H1 (cell line): Measurements from ENCODE around the gene ADAMTS3. TPM values are rescaled to one million over a fixed set of nuclear protein-coding genes. Genes with fewer than 3 reads are reported as not detected.

ENCODE experiments used
- CTCF ChIA-PET: fragments of 300-600 bp; sonication (Branson Sonifier 250); formaldehyde crosslinking; loops from one replicate; lab custom pipeline; 2021; ENCODE audit not compliant: partially characterized antibody; lab: Charles Lee
- POLR2A ChIA-PET: fragments of 300-600 bp; sonication (Branson Sonifier 250); formaldehyde crosslinking; loops from one replicate; lab custom pipeline; 2021; ENCODE audit warnings: inconsistent platforms; ENCODE audit not compliant: partially characterized antibody; lab: Charles Lee
- DNase-seq, 2 experiments: peaks; one replicate each; pipeline versions ENCODE4 v3.0.0 to v3.0.0-alpha.2; 2010 to 2022; ENCODE audit warnings: low spot score in 2 of 2, low read depth in 1 of 2, mixed read lengths in 1 of 2
- FAIRE-seq: peaks from 2 replicates; lab custom pipeline; 2011; peaks lifted over from hg19 to GRCh38; lab: Jason Lieb, UNC
- H2AFZ ChIP-seq: 2 replicates; pipeline ENCODE4 v1.8.1; 2012; ENCODE audit warnings: low read length, inconsistent platforms
- H2AK5ac ChIP-seq: 2 replicates; pipeline ENCODE4 v1.6.1; 2013; ENCODE audit warnings: low read depth, low read length
- H2BK120ac ChIP-seq: replicated peaks from 2 replicates; pipeline ENCODE3; 2013; ENCODE audit warnings: low read depth, low read length, inconsistent platforms
- H2BK12ac ChIP-seq: 2 replicates; pipeline ENCODE4 v1.6.1; 2013; ENCODE audit warnings: low read depth, low read length
- H2BK15ac ChIP-seq: 2 replicates; pipeline ENCODE4 v1.6.1; 2013; ENCODE audit warnings: low read length
- H2BK20ac ChIP-seq: 2 replicates; pipeline ENCODE4 v1.6.1; 2013; ENCODE audit warnings: low read length
- H2BK5ac ChIP-seq: 2 replicates; pipeline ENCODE4 v1.6.1; 2013; ENCODE audit warnings: low read depth, low read length
- H3K14ac ChIP-seq: 2 replicates; pipeline ENCODE4 v1.6.1; 2013; ENCODE audit warnings: inconsistent platforms; ENCODE audit not compliant: insufficient read length
- H3K18ac ChIP-seq: 2 replicates; pipeline ENCODE4 v1.6.1; 2013; ENCODE audit warnings: low read length; ENCODE audit errors: extremely low read depth
- H3K23ac ChIP-seq: 2 replicates; pipeline ENCODE4 v1.6.1; 2013; ENCODE audit warnings: inconsistent platforms; ENCODE audit not compliant: insufficient read length
- H3K23me2 ChIP-seq: 2 replicates; pipeline ENCODE4 v1.6.1; 2013; ENCODE audit warnings: low read depth, low read length
- H3K27ac ChIP-seq: 2 replicates; pipeline ENCODE4 v1.6.1; 2011; ENCODE audit warnings: low read depth, low read length, inconsistent platforms
- H3K27me3 ChIP-seq, 4 experiments: replicated peaks in 1 of 4; 1 replicate in 1 of 4; 2 replicates in 3 of 4; pipeline versions ENCODE4 v1.6.1 to v1.8.1; 2011 to 2013; ENCODE audit warnings: low read length in 3 of 4, mild to moderate bottlenecking in 3 of 4, inconsistent platforms in 2 of 4, mixed read lengths in 2 of 4, moderate library complexity in 1 of 4; ENCODE audit not compliant: control insufficient read depth in 3 of 4, insufficient read depth in 3 of 4; ENCODE audit errors: extremely low read depth in 1 of 4
- H3K36me3 ChIP-seq, 4 experiments: 2 replicates each; pipeline versions ENCODE4 v1.6.1 to v1.8.1; 2011 to 2013; ENCODE audit warnings: mild to moderate bottlenecking in 4 of 4, low read length in 3 of 4, moderate library complexity in 2 of 4, control low read depth in 1 of 4, inconsistent platforms in 1 of 4; ENCODE audit not compliant: insufficient read depth in 4 of 4, control insufficient read depth in 2 of 4
- H3K4ac ChIP-seq: replicated peaks from 2 replicates; pipeline ENCODE3; 2013; ENCODE audit warnings: low read length, low read depth, mixed read lengths, inconsistent platforms; ENCODE audit not compliant: insufficient read length
- H3K4me1 ChIP-seq, 4 experiments: replicated peaks in 1 of 4; 1 replicate in 1 of 4; 2 replicates in 3 of 4; pipeline versions ENCODE4 v1.6.1 to v1.8.1; 2011 to 2013; ENCODE audit warnings: low read length in 3 of 4, inconsistent platforms in 2 of 4, mixed read lengths in 1 of 4; ENCODE audit not compliant: insufficient read depth in 4 of 4, control insufficient read depth in 3 of 4
- H3K4me2 ChIP-seq, 2 experiments: 2 replicates each; pipeline versions ENCODE4 v1.6.1 to v1.8.1; 2011 to 2013; ENCODE audit warnings: low read depth in 2 of 2, low read length in 2 of 2, control low read depth in 1 of 2, inconsistent platforms in 1 of 2, mild to moderate bottlenecking in 1 of 2; ENCODE audit not compliant: insufficient read depth in 1 of 2
- H3K4me3 ChIP-seq, 4 experiments: fragments of 200-600, 300-600 bp in 1 of 4; sonication (generic), shearing (Covaris generic), sonication (Bioruptor Twin) in 1 of 4; 2 replicates each; pipeline versions ENCODE4 v1.5.1 to v1.8.1; 2011 to 2016; ENCODE audit warnings: low read length in 4 of 4, low read depth in 3 of 4, control low read depth in 2 of 4, inconsistent platforms in 2 of 4, mild to moderate bottlenecking in 2 of 4, mixed read lengths in 1 of 4, moderate library complexity in 1 of 4; ENCODE audit not compliant: insufficient read depth in 2 of 4; ENCODE audit errors: extremely low read depth in 1 of 4
- H3K56ac ChIP-seq: replicated peaks from 2 replicates; pipeline ENCODE3; 2013; ENCODE audit warnings: low read depth, mild to moderate bottlenecking, mixed read lengths, low read length, inconsistent platforms; ENCODE audit not compliant: insufficient read length
- H3K79me1 ChIP-seq: 2 replicates; pipeline ENCODE4 v1.6.1; 2013; ENCODE audit warnings: low read depth, low read length, control low read depth
- H3K79me2 ChIP-seq, 2 experiments: 2 replicates each; pipeline versions ENCODE4 v1.6.1 to v1.8.1; 2012 to 2013; ENCODE audit warnings: low read length in 2 of 2, mild to moderate bottlenecking in 2 of 2, inconsistent platforms in 1 of 2; ENCODE audit not compliant: insufficient read depth in 2 of 2, control insufficient read depth in 1 of 2
- H3K9ac ChIP-seq, 4 experiments: replicated peaks in 1 of 4; 1 replicate in 1 of 4; 2 replicates in 3 of 4; pipeline versions ENCODE4 v1.6.1 to v1.8.1; 2011 to 2013; ENCODE audit warnings: low read depth in 3 of 4, low read length in 3 of 4, control low read depth in 2 of 4, mild to moderate bottlenecking in 2 of 4, moderate library complexity in 2 of 4, inconsistent platforms in 1 of 4; ENCODE audit errors: extremely low read depth in 1 of 4
- H3K9me3 ChIP-seq, 2 experiments: 2 replicates each; pipeline versions ENCODE4 v1.6.1 to v1.8.1; 2012 to 2013; ENCODE audit warnings: mild to moderate bottlenecking in 2 of 2, moderate library complexity in 2 of 2, control low read depth in 1 of 2, inconsistent platforms in 1 of 2, low read depth in 1 of 2, low read length in 1 of 2, mixed read lengths in 1 of 2; ENCODE audit not compliant: insufficient read depth in 2 of 2
- H4K20me1 ChIP-seq, 2 experiments: replicated peaks in 1 of 2; 2 replicates each; pipeline versions ENCODE3 to v1.8.1; 2011 to 2013; ENCODE audit warnings: inconsistent platforms in 2 of 2, low read length in 2 of 2, mild to moderate bottlenecking in 1 of 2; ENCODE audit not compliant: insufficient read depth in 2 of 2, control insufficient read depth in 1 of 2
- H4K5ac ChIP-seq: 2 replicates; pipeline ENCODE4 v1.6.1; 2013; ENCODE audit warnings: low read length, low read depth, mixed read lengths, inconsistent platforms; ENCODE audit not compliant: insufficient read length
- H4K8ac ChIP-seq: 2 replicates; pipeline ENCODE4 v1.8.0; 2013; ENCODE audit warnings: mild to moderate bottlenecking, moderate library complexity, low read length, inconsistent platforms; ENCODE audit not compliant: insufficient read depth; ENCODE audit errors: extremely low read depth
- H4K91ac ChIP-seq: replicated peaks from 2 replicates; pipeline ENCODE3; 2013; ENCODE audit warnings: low read length, mixed read lengths, inconsistent platforms; ENCODE audit not compliant: insufficient read length
- CBX5 ChIP-seq: fragments of 300-800, 300-1000 bp; sonication (generic); IDR thresholded peaks from 2 replicates; pipeline ENCODE4 v1.7.1; 2016; ENCODE audit warnings: antibody characterized with exemption, low read length, low read depth
- HDAC6 ChIP-seq: IDR thresholded peaks from one replicate; pipeline ENCODE4 v1.7.1; 2012; ENCODE audit warnings: low read depth, mild to moderate bottlenecking, inconsistent platforms, low read length, moderate library complexity
- JUND ChIP-seq: IDR thresholded peaks from 2 replicates; pipeline ENCODE4 v1.6.1; 2011; ENCODE audit warnings: mild to moderate bottlenecking, improper control_type of control experiment, low read length
- PHF8 ChIP-seq: fragments of 200-600 bp; sonication (generic); conservative IDR thresholded peaks from 2 replicates; pipeline ENCODE4 v1.7.1; 2012; ENCODE audit warnings: low read depth, mild to moderate bottlenecking, inconsistent platforms, low read length, moderate library complexity
- TEAD4 ChIP-seq: IDR thresholded peaks from 2 replicates; pipeline ENCODE4 v1.6.1; 2012; ENCODE audit warnings: low read depth, low read length, inconsistent platforms, mixed read lengths
- WGBS, 2 experiments: shearing (Covaris generic) in 1 of 2; methylation state at CpG; one replicate each; pipeline versions ENCODE4 v1.1.6 to v1.1.7; 2013 to 2015; ENCODE audit warnings: low lambda C conversion rate in 2 of 2, mixed read lengths in 2 of 2, inconsistent platforms in 1 of 2, low coverage in 1 of 2, missing lambda C conversion rate in 1 of 2; ENCODE audit not compliant: insufficient replicate concordance in 2 of 2, insufficient coverage in 1 of 2, insufficient read length in 1 of 2; ENCODE audit errors: extremely low coverage in 1 of 2, missing lambda C conversion rate in 1 of 2; 5-methylcytosine and 5-hydroxymethylcytosine counted together
- polyA plus RNA-seq, 7 experiments: library from polyadenylated mRNA; depleted of rRNA in 3 of 7; stranded (reverse) in 5 of 7; unstranded in 2 of 7; fragments of >200 nt in 5 of 7; fragments of 200-250 nt in 2 of 7; gene quantifications; 1 replicate in 5 of 7; 2 replicates in 1 of 7; 4 replicates in 1 of 7; pipeline versions ENCODE4 v1.2.1 to v1.2.3, GENCODE V29; 2011 to 2013; ENCODE audit warnings: missing spikeins in 2 of 7, mixed read lengths in 2 of 7
- total RNA-seq: library from RNA; stranded (reverse); fragmentation: NEBNext Ultra II Directional; extraction: Animal tissue kit (Norgen Biotek cat#: 25700); gene quantifications from 2 replicates; pipeline ENCODE4 v1.2.1, GENCODE V29; 2021

ADAMTS3 gene
- total and polyA plus RNA-seq, 2 of the 8 experiments (the other 6 are each of a cell fraction or from before 2014, with no cell fraction given) = 1.3 to 3.4 TPM

GRCh38 chr4:72442147-72442546 lies 126.9 kb downstream of the ADAMTS3 start:
- Histone ChIP-seq H3K23ac (no peak overlapping the region), H3K36me3 (no peaks in the 10 kb centered on the region), H2BK15ac (no peak overlapping the region), H3K14ac (no peak overlapping the region), H3K79me2 (no peaks in the 10 kb centered on the region), H2AK5ac (no peak overlapping the region), H3K79me1 (no peaks in the 10 kb centered on the region), H4K8ac (no peak overlapping the region), H3K27me3 (no peaks in the 10 kb centered on the region), H2BK20ac (no peak overlapping the region), H3K9ac (no peak overlapping the region), H2BK5ac (no peak overlapping the region), H4K91ac (no peak overlapping the region), H3K4me1 (no peaks in the 10 kb centered on the region), H3K27ac (no peak overlapping the region), H3K56ac (no peak overlapping the region), H4K20me1 (no peaks in the 10 kb centered on the region), H2BK120ac (no peak overlapping the region), H2AFZ (no peak overlapping the region), H3K4ac (no peak overlapping the region), H3K4me3 (no peak overlapping the region), H3K18ac (no peak overlapping the region), H3K23me2 (no peaks in the 10 kb centered on the region), H3K4me2 (no peak overlapping the region), H3K9me3 (no peaks in the 10 kb centered on the region), H2BK12ac (no peak overlapping the region), H4K5ac (no peak overlapping the region)
- TF ChIP-seq JUND (no peak), TEAD4 (no peak), CBX5 (no peak), PHF8 (no peak), HDAC6 (no peak)
- FAIRE-seq (no peak), DNase-seq (no peak)
- 89% methylated on average over 2 of the region's 2 CpGs; no CpG with 5 or more reads in 1 of the 2 experiments for WGBS, 2 experiments
- ChIA-PET CTCF (interaction anchor here (0.6 kb wide), 1 partner anchor 24 kb away, joined by 3 read pairs; no protein-coding TSS in a partner anchor), POLR2A (no interaction called here)
